ENCODE results near the gene RPP40.
A peak's percentile ranks its signal among the peaks of the same experiment; 100 is the strongest.
"Not testable (repeated sequence)": the region's sequence is repeated elsewhere in the genome, so short reads cannot be mapped to it uniquely, and the experiment has no call there.

RPP40 gene

GRCh38 chr6:5003604-5004372 lies at the start of gene RPP40:
RPP40 (minus strand) TSS chr6:5004037; CDS start chr6:5004002, 35 bp downstream.
- DNase-seq: peak; percentile 99

GRCh38 chr6:5053038-5053437 lies 49.2 kb upstream of the RPP40 start:
- DNase-seq: no peak

- DNase-seq: no peak
These were observed 47.6 kb upstream of the RPP40 start for GRCh38 chr6:5051394-5051793.

GRCh38 chr6:5050009-5050408 lies 46.2 kb upstream of the RPP40 start:
- no peak for DNase-seq

- DNase-seq: no peak
These were observed 42.6 kb upstream of the RPP40 start for GRCh38 chr6:5046430-5046829.

- DNase-seq: no peak
These were observed 41.6 kb upstream of the RPP40 start for GRCh38 chr6:5045416-5045815.

GRCh38 chr6:5044866-5045265 lies 41.0 kb upstream of the RPP40 start:
- DNase-seq: no peak

GRCh38 chr6:5042436-5042835 lies 38.6 kb upstream of the RPP40 start:
- no peak for DNase-seq

- DNase-seq: no peak
These were observed 38.1 kb upstream of the RPP40 start for GRCh38 chr6:5041955-5042354.

- no peak for DNase-seq
These were observed 32.4 kb upstream of the RPP40 start for GRCh38 chr6:5036269-5036668.

- no peak for DNase-seq
These were observed 30.9 kb upstream of the RPP40 start for GRCh38 chr6:5034736-5035135.

- no peak for DNase-seq
These were observed 30.5 kb upstream of the RPP40 start for GRCh38 chr6:5034328-5034727.

- not testable (repeated sequence) for DNase-seq
These were observed 29.5 kb upstream of the RPP40 start for GRCh38 chr6:5033214-5033904.

GRCh38 chr6:5032706-5033105 lies 28.9 kb upstream of the RPP40 start:
- not testable (repeated sequence) for DNase-seq

GRCh38 chr6:5031150-5031549 lies 27.3 kb upstream of the RPP40 start:
- DNase-seq: no peak

GRCh38 chr6:5030596-5031136 lies 26.8 kb upstream of the RPP40 start:
- peak; percentile 91 for DNase-seq

- no peak for DNase-seq
These were observed 25.8 kb upstream of the RPP40 start for GRCh38 chr6:5029609-5030008.

GRCh38 chr6:5028921-5029320 lies 25.1 kb upstream of the RPP40 start:
- DNase-seq: no peak

- DNase-seq: no peak
These were observed 24.5 kb upstream of the RPP40 start for GRCh38 chr6:5028301-5028700.

GRCh38 chr6:5025911-5026819 lies 22.3 kb upstream of the RPP40 start:
- no peak for DNase-seq

GRCh38 chr6:5023923-5024322 lies 20.1 kb upstream of the RPP40 start:
- DNase-seq: no peak

- DNase-seq: no peak
These were observed 16.3 kb upstream of the RPP40 start for GRCh38 chr6:5020142-5020541.

GRCh38 chr6:5014072-5014561 lies 10.3 kb upstream of the RPP40 start:
- DNase-seq: no peak

All from stimulated activated CD8-positive, alpha-beta memory T cell treated with anti-CD3 and anti-CD28 coated beads, Interleukin-4, amount 100 ng/mL, for 48 hours (primary cell).